Dendritic cell treated with granulocyte-macrophage colony-stimulating factor and Interleukin-4, amounts not matched to agents 40 ng/mL and 50 ng/mL, for 4 days (primary cell): Measurements from ENCODE around the gene MFSD6.
"Not testable (repeated sequence)": the region's sequence is repeated elsewhere in the genome, so short reads cannot be mapped to it uniquely, and the experiment has no call there.

Experiments used
- H3K27ac Mint-ChIP-seq: one replicate; pipeline ENCODE4 v1.8.0; 2022; ENCODE audit warnings: mild to moderate bottlenecking, mixed read lengths
- H3K27me3 Mint-ChIP-seq: one replicate; pipeline ENCODE4 v1.8.0; 2022; ENCODE audit warnings: mild to moderate bottlenecking, mixed read lengths
- H3K36me3 Mint-ChIP-seq: one replicate; pipeline ENCODE4 v1.8.0; 2022; ENCODE audit warnings: low read depth, mixed read lengths
- H3K4me1 Mint-ChIP-seq: one replicate; pipeline ENCODE4 v1.8.0; 2022; ENCODE audit warnings: low read depth, mixed read lengths
- H3K4me3 Mint-ChIP-seq: one replicate; pipeline ENCODE4 v1.8.0; 2022; ENCODE audit warnings: mild to moderate bottlenecking, moderate library complexity, mixed read lengths
- H3K9me3 Mint-ChIP-seq: one replicate; pipeline ENCODE4 v1.8.0; 2022; ENCODE audit warnings: mixed read lengths
- intact Hi-C: fragments of 100-400 bp; cut with micrococcal nuclease; formaldehyde crosslinking; loops from one replicate; pipeline ENCODE4 v1.15.0; 2022

Gene MFSD6

DNA sequence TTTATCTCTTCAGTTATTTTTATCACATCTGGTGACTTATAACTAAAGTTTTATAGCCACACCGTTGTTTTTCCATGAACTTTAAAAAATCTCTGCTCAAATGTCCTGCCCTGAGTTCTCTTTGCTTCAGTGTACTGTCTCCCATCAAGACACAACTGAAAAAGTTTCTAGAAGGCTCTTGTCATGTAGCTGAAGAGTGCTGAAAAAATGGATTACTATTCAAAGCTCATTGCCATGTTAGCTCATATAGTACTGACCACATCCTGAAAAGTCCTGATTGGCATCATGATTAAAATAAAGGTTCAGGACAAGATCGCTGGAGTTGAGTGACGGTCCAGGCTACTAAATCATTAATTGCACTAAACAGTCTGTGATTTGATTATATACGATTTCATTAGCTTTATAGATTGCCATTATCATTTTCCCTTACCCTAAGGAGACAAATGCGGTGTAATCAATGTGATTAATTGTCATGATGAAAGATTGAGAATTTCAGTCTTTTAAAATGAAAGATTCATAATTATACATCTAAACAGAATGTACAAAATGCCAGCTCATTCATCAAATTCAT lies 62.2 kb downstream of the MFSD6 start:
- no peak overlapping the region for H3K4me3 Mint-ChIP-seq

DNA sequence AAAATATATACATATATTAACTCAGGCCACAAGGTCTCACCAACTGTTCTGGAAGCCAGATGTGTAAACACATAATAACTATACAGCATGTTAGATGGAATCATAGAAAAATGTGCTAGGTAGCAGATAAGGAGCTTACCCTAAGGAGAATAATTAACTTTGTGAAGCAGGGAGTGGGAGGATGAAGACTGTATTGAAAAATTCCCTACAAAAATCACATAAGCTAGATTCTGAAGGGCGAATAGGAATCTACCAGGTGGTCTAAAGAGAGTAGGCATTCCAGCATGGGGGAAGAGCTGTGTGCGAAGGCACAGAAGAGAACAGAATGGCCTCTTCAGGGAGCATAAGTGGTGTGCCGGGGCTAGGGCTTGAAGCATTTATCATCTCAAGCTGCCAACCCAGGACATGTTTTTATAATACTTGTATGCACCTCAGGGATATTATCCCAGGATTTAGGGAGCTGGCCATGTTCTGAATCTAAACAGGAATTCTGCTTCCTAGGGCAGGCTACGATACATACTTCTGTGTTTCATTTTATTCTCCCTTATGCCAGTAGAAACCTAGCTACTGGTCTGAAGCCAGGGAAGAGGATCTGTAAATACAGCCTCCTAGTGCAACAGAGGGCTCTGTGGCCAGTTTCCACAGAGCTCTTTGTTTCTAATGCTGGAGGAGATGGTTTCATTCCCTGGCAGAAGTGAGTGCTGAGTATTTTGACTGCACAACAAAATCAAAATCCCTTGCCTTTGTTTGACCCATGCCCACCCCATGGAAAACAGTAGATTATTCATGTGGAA lies 69.7 kb downstream of the MFSD6 start:
- no peaks in the 10 kb centered on the region for H3K27me3 Mint-ChIP-seq
- H3K9me3 Mint-ChIP-seq, result peaks cover 9% of the 10 kb centered on the region
- intact Hi-C loops, result no loop called here
- no peak overlapping the region for H3K27ac Mint-ChIP-seq
- peaks cover 5% of the 10 kb centered on the region for H3K4me1 Mint-ChIP-seq
- H3K36me3 Mint-ChIP-seq, result peaks cover 11% of the 10 kb centered on the region
- H3K4me3 Mint-ChIP-seq, result no peak overlapping the region

More for the DNA sequence above, 62.2 kb downstream of the MFSD6 start:
- H3K27ac Mint-ChIP-seq, result no peak overlapping the region
- peaks cover 9% of the 10 kb centered on the region for H3K9me3 Mint-ChIP-seq
- no peaks in the 10 kb centered on the region for H3K27me3 Mint-ChIP-seq
- H3K36me3 Mint-ChIP-seq, result peaks cover 30% of the 10 kb centered on the region
- intact Hi-C loops, result no loop called here
- peaks cover 23% of the 10 kb centered on the region for H3K4me1 Mint-ChIP-seq

DNA sequence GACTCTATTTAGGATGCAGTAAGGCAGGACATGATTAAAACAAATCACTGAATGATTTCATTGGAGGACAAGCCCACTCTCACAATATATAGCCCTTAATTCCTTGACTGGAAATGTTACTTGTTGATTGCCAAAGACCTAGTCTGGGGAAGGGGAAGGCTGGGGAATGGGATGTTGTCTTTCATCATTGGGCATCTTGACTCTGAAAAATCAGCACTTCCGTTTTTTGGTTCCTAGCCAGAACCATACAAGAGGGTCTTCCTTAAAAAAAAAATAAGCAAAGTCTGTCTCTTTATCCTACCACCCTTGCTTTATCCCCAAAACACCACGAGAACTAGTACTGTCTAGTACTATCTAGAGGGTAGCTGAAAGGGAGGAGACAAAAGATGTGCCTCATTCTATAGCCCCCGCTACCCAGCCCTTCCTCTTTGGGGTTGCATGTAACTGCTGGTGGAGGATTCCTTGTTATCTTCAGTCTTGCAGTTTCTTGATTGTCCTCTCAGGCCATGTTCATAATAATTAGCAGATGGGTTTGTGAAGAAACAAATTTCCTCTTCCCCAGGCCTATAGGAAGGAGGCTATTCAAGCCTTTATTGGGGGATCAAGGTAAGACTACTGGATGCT lies 70.5 kb downstream of the MFSD6 start:
- Mint-ChIP-seq H3K9me3 (peaks cover 6% of the 10 kb centered on the region), H3K4me1 (peaks cover 5% of the 10 kb centered on the region)
- intact Hi-C loops, result no loop called here

DNA sequence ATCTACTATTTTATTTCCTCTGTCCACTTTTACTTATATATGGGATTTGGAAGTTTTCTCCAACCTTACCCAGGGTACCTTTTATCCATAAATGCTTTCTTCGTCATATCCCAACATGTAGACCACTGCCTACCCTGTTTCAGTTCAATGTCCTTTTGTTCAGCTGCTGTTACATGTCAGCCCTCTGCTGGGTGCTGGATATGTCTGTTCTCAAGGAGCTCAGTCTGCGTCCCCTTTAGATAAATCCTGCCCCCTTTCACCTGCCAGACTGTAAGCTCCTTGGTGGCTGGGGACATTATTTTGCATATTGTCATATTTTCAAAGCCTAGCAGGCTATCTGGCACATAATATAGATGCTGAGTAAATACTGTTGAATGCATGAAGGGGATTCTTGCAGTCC lies 73.2 kb downstream of the MFSD6 start:
- H3K27ac Mint-ChIP-seq, result no peak overlapping the region
- no peak overlapping the region for H3K4me3 Mint-ChIP-seq
- peaks cover 5% of the 10 kb centered on the region for H3K4me1 Mint-ChIP-seq

More for the DNA sequence above, 70.5 kb downstream of the MFSD6 start:
- no peak overlapping the region for H3K4me3 Mint-ChIP-seq
- no peak overlapping the region for H3K27ac Mint-ChIP-seq
- H3K27me3 Mint-ChIP-seq, result no peaks in the 10 kb centered on the region
- H3K36me3 Mint-ChIP-seq, result peaks cover 5% of the 10 kb centered on the region

DNA sequence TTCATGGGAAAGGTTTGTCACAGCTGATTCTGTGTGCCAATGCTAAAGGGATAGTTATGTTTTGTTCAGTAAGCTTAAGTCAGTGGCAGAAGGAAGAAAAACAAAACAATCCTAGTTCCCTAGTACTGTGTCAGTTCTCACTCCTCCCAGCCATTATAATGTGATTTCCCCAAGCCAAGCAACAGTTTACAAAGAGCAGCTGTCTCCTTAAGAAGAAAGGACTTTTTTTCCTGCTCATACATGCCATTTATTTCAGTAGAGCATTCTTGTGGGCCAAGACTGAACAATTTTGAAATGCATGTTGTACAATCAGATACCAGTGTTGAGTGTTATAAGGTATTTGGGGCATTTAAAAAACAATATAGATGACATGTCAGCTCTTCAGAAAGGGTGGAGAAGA lies 74.3 kb downstream of the MFSD6 start:
- intact Hi-C loops, result no loop called here
- no peaks in the 10 kb centered on the region for H3K9me3 Mint-ChIP-seq
- no peak overlapping the region for H3K4me3 Mint-ChIP-seq
- no peaks in the 10 kb centered on the region for H3K27me3 Mint-ChIP-seq
- H3K27ac Mint-ChIP-seq, result no peak overlapping the region
- no peaks in the 10 kb centered on the region for H3K36me3 Mint-ChIP-seq
- H3K4me1 Mint-ChIP-seq, result peaks cover 5% of the 10 kb centered on the region

More for the DNA sequence above, 73.2 kb downstream of the MFSD6 start:
- Mint-ChIP-seq H3K36me3 (no peaks in the 10 kb centered on the region), H3K27me3 (no peaks in the 10 kb centered on the region), H3K9me3 (no peaks in the 10 kb centered on the region)
- intact Hi-C loops, result no loop called here

DNA sequence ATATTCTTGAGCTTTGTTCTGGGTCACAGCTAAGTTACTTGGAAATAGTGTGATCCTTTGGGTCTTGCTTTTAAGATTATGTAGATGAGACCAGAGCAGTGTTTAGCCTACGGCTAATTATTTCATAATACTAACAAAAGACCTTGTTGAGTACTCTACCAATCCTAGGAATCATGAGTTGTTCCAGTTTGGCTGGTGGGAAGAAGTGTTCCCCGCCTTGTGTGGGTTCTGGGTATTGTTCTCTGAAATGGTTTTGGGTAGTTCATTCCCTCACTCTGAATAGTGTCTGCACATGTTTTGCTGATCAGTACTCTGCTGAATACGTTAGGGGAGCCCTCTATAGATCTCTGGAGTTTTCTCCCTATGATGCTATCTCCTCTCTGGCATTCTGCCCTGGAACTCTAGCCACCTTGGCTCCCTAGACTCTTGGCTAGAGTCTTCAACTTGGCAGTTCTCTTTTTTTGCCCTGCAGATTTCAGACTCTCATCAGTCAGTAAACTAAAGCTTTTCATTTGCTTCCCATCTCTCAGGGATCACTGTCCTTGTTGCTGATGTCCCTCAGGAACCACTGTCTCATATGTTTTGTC lies 78.0 kb downstream of the MFSD6 start:
- H3K27me3 Mint-ChIP-seq, result no peaks in the 10 kb centered on the region
- H3K27ac Mint-ChIP-seq, result no peak overlapping the region
- H3K4me3 Mint-ChIP-seq, result no peak overlapping the region
- intact Hi-C loops, result no loop called here
- H3K9me3 Mint-ChIP-seq, result peaks cover under 1% of the 10 kb centered on the region
- H3K36me3 Mint-ChIP-seq, result peaks cover 32% of the 10 kb centered on the region
- no peaks in the 10 kb centered on the region for H3K4me1 Mint-ChIP-seq

DNA sequence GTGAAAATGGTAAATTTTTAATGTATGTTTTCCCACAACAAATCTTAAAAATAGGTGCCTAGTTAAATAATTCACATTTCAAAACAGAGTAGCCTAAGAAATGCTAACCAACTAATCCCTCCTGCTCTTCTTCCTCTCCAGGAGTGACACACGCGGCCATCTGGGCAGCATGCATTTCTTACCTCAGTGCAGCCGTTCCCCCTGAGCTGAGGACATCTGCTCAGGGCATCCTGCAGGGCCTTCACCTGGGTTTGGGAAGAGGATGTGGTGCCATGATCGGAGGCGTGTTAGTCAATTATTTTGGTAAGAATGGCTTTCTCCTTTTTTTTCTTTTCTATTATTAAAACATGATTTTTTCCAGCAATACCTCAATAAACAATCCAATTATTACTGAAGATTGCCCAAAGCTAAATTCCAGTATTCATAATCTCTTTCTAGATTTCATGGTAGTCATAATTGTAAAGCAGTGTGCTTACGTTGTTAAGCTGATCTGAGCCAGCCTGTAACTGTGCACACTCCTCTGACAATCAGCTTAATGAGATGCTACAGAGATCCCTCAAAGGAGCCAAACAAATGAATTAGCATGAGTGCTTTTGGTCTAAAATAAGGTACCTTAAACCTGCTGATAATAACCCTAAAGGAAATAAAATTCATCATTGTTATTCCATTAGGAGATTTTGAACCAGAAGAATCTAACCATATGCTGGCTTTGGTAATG lies 80.5 kb downstream of the MFSD6 start:
- intact Hi-C loops, result no loop called here
- H3K36me3 Mint-ChIP-seq, result peaks cover 54% of the 10 kb centered on the region
- H3K27me3 Mint-ChIP-seq, result no peaks in the 10 kb centered on the region
- H3K27ac Mint-ChIP-seq, result no peak overlapping the region
- peaks cover 23% of the 10 kb centered on the region for H3K9me3 Mint-ChIP-seq
- no peak overlapping the region for H3K4me3 Mint-ChIP-seq
- H3K4me1 Mint-ChIP-seq, result no peaks in the 10 kb centered on the region

DNA sequence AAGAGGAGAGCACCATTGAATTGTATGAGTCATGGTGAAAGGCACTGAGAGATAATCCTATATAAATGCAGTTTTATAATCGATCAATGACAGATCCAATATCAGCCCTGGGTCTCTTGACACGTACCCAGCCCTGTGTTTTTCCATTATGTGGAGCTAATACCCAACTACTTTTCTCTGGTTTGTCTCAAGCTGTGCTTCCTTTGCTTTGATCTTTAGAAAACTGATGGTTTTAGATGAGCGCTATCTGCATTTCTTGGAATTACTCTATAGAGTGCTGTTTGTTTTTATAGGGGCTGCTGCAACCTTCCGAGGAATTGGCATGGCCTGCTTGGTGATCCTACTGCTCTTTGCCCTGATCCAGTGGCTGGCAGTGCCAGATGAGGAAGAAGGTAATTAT lies 81.3 kb downstream of the MFSD6 start:
- H3K36me3 Mint-ChIP-seq, result peaks cover 54% of the 10 kb centered on the region
- no peak overlapping the region for H3K27ac Mint-ChIP-seq
- peaks cover 23% of the 10 kb centered on the region for H3K9me3 Mint-ChIP-seq
- no peak overlapping the region for H3K4me3 Mint-ChIP-seq
- H3K4me1 Mint-ChIP-seq, result no peaks in the 10 kb centered on the region
- intact Hi-C loops, result no loop called here
- no peaks in the 10 kb centered on the region for H3K27me3 Mint-ChIP-seq

DNA sequence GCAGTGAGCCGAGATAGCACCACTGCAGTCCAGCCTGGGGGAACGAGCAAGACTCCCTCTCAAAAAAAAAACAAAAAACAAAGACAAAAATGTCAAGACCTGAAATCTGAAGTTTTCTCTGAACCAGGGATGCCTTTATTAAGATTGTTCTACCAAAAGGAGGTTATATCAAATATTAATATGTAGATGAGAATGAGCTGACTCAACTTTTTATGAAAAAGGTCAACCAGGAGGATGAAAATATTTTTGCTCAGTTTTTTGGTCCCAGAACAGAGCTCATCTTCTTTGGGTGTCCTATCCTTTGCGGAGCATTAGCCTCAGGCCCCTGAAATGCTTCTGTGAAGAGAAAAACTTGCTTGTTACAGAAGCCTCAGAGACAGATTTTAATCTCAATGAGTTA lies 82.3 kb downstream of the MFSD6 start:
- Mint-ChIP-seq H3K36me3 (peaks cover 54% of the 10 kb centered on the region), H3K27ac (no peak overlapping the region), H3K9me3 (peaks cover 23% of the 10 kb centered on the region), H3K4me1 (no peaks in the 10 kb centered on the region), H3K27me3 (no peaks in the 10 kb centered on the region), H3K4me3 (no peak overlapping the region)
- intact Hi-C loops, result no loop called here

DNA sequence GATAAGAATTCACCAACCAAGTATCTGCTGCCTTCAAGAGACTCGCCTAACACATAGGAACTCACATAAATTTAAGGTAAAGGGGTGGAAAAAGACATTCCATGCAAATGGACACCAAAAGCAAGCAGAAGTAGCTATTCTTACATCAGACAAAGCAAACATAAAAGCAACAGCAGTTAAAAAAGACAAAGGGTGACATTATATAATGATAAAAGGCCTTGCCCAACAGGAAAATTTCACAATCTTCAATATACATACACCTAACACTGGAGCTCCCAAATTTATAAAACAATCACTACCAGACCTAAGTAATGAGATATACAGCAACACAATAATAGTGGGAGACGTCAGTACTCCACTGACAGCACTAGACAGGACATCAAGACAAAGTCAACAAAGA lies 84.9 kb downstream of the MFSD6 start:
- Mint-ChIP-seq H3K4me3 (no peak overlapping the region), H3K4me1 (no peaks in the 10 kb centered on the region), H3K27me3 (no peaks in the 10 kb centered on the region), H3K27ac (no peak overlapping the region), H3K36me3 (peaks cover 56% of the 10 kb centered on the region), H3K9me3 (peaks cover 23% of the 10 kb centered on the region)
- intact Hi-C loops, result no loop called here

DNA sequence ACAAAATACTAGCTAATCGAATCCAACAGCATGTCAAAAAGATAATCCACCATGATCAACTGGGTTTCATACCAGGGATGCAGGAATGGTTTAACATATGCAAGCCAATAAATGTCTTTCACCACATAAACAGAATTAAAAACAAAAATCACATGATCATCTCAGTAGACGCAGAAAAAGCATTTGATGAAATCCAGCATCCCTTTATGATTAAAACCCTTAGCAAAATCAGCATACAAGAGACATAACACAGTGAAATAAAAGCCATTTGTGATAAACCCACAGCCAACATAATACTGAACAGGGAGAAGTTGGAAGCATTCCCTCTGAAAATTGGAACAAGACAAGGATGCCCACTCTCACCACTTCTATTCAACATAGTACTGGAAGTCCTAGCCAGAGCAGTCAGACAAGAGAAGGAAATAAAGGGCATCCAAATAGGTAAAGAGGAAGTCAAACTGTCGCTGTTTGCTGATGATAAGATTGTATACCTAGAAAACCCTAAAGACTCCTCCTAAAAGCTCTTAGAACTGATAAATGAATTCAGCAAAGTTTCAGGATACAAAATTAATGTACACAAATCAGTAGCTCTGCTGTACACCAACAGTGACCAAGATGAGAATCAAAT lies 86.6 kb downstream of the MFSD6 start:
- intact Hi-C loops, H3K27ac Mint-ChIP-seq, H3K27me3 Mint-ChIP-seq, H3K4me1 Mint-ChIP-seq, H3K4me3 Mint-ChIP-seq: not testable (repeated sequence)
- peaks cover 23% of the 10 kb centered on the region for H3K9me3 Mint-ChIP-seq
- H3K36me3 Mint-ChIP-seq, result peaks cover 52% of the 10 kb centered on the region

DNA sequence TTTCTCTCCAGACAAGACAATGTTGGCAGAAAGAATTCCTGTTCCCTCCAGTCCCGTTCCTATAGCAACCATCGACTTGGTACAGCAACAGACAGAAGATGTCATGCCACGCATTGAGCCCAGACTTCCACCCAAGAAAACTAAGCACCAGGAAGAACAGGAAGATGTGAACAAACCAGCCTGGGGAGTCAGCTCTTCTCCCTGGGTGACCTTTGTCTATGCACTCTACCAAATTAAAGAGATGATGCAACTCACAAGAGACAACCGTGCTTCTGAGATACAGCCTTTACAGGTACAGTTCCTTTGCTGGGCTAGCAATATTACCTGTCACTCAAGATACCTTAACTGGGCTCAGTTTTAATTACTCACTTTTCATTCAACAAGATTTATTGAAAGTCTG lies 89.3 kb downstream of the MFSD6 start:
- no peak overlapping the region for H3K27ac Mint-ChIP-seq
- no peaks in the 10 kb centered on the region for H3K27me3 Mint-ChIP-seq
- intact Hi-C loops, result no loop called here
- H3K4me3 Mint-ChIP-seq, result no peak overlapping the region
- H3K36me3 Mint-ChIP-seq, result peaks cover 48% of the 10 kb centered on the region
- no peaks in the 10 kb centered on the region for H3K4me1 Mint-ChIP-seq
- peaks cover 10% of the 10 kb centered on the region for H3K9me3 Mint-ChIP-seq

DNA sequence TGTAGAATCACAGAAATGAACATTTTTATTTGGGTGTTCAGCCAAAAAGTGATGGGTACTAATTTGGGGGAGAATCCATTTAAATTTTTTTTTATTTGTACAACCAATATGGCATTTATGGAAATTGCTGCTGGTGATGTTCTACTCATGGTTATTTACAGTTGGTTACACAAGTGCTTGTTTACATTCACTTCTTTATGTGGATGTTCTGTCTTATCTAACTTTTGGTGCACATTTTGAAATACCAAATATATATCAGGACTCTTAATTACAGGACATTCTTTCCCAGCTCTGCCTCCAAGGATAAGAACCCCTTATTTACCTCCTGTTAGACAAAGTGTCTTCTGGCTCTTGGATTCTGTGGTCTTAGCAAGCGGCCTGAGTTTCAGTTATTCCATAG lies 91.1 kb downstream of the MFSD6 start:
- Mint-ChIP-seq H3K27me3 (no peaks in the 10 kb centered on the region), H3K27ac (no peak overlapping the region), H3K4me1 (peaks cover 8% of the 10 kb centered on the region), H3K9me3 (no peaks in the 10 kb centered on the region), H3K4me3 (no peak overlapping the region), H3K36me3 (peaks cover 53% of the 10 kb centered on the region)
- intact Hi-C loops, result no loop called here
